ENCODE data around the gene CLEC2D.
A peak's percentile ranks its signal among the peaks of the same experiment; 100 is the strongest.
"Not testable (repeated sequence)": the region's sequence is repeated elsewhere in the genome, so short reads cannot be mapped to it uniquely, and the experiment has no call there.

Gene CLEC2D

DNA sequence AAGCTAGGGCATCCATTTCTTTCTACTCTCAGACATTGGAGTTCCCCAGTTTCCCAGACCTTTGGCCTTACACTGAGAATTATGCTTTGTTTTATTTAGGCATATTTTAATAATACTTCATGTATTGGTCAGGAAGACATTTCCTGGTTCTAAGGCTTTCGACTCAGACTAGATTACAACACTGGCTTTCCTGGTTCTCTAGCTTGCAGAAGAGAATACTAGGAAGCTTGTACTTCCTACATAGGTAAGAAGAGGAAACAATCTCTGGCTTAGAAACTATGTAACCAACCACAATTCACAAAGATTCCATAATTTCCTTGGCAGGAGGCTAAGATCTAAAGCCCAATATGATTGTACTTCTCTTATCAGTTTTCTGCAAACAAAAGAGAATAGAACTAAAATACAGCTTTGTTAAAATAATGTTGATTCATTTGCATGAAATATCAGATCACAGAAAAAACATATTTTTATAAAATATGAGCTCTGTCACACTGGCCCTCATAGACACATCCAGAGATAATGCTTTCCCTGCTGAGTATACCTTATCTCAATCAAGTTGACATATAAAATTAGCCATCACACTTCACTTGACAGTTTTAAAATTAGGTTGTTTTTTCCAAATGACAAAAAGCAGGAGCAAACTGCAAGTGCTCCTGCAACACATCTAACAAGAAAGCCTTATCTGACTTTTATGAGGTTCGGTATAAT, 30.5 kb downstream of the CLEC2D start:
- DNase-seq (ENCODE audit: low read depth), result no peak

GRCh38 chr12:9700606-9700956, 31.1 kb downstream of the CLEC2D start:
- no peak for DNase-seq (ENCODE audit: low read depth)

GRCh38 chr12:9701380-9702154, 32.1 kb downstream of the CLEC2D start:
- DNase-seq (ENCODE audit: low read depth), result no peak

GRCh38 chr12:9702255-9702654, 32.7 kb downstream of the CLEC2D start:
- DNase-seq (ENCODE audit: low read depth), result no peak

- DNase-seq (ENCODE audit: low read depth), result not testable (repeated sequence)
Observed at GRCh38 chr12:9704561-9704960, 35.0 kb downstream of the CLEC2D start.

DNA sequence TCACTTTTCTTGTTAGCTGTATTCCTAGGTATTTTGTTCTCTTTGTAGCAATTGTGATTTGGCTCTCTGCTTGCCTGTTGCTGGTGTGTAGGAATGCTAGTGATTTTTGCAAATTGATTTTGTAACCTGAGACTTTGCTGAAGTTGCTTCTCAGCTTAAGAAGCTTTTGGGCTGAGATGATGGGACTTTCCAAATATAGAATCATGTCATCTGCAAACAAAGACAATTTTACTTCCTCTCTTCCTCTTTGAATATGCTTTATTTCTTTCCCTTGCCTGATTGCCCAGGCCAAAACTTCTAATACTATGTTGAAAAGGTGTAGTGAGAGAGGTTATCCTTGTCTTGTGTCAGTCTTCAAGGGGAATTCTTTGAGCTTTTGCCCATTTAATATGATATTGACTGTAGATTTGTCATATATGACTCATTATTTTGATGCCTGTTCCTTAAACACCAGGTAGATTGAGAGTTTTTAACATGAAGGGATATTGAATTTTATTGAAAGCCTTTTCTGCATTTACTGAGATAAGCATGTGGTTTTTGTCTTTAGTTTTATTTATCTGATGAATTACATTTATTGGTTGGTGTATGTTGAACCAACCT, 36.7 kb downstream of the CLEC2D start:
- DNase-seq (ENCODE audit: low read depth), result no peak

DNA sequence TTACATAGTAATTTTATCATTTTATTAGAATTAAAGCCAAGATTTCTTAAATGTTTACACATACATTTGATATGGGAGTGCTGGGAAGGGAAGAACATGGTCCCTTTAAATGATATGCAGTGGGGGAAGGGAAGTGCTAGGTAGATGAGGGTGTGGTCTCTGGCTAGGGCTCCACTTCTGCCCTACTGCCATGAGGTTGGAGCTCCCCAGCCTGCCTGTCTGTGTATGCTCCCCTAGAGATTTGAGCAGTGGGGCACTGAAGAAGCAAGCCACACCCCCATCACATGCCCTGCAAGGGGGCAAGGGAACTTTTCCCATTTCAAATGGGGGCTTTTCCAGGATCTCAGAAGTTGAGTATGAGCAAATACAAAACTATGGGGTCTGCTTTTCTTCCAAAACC, 37.8 kb downstream of the CLEC2D start:
- DNase-seq (ENCODE audit: low read depth), result no peak

DNA sequence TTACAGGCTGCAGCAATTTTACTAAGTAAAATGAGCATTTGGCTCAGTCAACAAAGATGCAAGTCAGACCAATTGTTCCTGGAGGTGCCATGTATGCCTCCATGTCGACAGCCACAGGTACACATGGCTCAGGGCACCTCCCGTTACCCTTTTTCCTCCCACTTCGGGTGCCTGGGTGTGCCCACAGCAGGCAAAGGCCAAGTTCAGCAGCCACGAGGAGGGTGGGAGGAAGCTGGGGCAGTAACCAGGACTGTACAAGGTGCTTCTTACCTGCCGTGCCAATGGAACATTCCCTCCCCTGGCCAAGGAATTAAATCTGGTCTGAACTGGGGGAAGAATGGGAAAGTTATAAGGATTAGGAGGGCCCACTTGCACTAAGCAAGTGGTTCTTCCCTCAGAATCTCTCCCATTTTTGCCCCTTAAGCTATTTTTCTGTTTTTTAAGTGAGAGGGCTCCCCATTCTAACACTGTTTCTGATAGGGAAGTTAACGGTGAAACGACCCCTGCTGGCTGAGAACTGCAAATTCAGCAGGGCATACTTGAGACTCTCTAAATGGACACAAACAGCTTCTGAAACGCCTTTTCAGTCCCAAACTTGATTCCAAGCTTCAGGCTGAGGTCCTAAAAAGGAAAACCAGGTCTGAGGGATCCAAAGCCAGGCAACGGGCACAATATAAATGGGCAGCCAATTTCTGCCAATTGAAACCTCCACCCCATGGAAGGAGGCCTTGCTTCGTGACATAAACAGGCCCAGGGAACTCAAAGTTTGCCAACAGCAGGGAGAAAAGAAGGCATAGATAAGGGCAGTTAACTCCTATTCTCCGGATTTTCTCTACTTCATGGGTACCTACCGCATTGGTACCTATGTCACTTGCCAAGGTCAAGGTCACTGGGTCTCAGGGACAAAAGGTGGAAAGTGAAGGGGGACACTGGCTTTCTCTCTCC, 38.6 kb downstream of the CLEC2D start:
- DNase-seq (ENCODE audit: low read depth), result peak; percentile 45

DNA sequence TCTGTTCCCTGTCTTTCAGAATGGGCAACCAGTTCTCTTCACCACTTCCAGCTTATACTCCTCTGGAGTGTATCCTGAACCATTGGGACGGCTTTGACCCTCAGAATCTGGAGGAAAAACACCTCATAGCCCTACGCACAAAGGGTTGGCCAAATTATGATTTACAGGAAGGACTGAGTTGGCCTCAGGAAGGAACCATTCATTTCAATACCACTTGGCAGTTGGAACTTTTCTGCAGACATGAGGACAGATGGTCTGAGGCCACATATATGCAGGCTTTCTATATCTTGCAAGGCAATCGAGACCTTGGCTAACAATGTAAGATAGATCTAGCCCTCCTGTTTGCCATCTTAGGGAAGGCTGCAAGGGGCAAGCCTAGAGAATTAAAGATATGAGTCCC, 39.3 kb downstream of the CLEC2D start:
- no peak for DNase-seq (ENCODE audit: low read depth)

DNA sequence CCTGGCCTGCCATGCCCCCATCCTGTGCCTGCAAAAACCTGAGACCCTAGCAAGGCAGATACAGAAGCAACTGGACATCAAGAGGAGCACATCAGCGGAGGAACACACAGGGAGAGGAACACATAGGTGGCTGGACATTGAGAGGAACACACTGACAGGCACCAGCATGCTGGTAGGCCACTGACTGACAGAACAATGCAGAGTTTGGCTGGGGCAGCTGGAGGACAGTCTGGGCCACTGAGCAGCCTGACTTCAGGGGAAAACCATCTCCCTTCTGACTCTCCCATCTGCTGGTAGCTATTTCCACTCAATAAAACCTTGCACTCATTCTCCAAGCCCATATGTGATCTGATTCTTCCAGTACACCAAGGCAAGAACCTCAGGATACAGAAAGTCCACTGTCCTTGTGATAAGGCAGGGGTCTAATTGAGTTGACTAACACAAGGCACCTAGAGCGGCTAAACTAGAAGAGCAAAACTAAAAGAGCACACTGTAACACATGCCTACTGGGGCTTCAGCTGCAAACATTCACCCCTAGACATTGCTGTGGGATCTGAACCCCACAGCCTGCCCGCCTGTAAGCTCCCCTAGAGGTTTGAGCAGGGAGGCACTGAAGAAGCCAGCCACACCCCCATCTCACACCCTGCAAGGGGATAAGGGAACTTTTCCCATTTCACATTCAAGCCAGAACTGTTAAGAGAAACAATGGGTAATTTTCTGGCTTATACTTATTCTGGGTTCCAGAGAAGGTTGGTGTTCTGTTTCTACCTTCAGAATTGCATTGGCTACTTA, 41.3 kb downstream of the CLEC2D start:
- DNase-seq (ENCODE audit: low read depth), result no peak

DNA sequence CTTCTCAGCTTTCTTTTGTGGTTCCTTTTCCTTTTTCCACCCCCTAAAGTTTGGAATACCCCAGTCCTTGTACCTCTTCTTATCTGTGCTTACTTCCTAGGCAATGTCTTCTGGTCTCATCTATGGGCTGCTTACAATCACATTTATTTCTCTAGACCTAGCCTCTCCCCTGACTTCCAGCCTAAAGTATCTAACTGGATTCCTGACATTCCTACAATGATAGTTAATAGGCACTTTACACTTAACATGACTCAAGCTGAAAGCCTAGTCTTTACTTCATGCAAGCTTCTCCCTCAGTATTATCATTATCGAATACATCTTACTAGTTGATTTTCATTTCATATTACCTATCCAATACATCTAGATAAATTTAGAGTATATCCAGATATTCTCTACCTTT, 42.2 kb downstream of the CLEC2D start:
- DNase-seq (ENCODE audit: low read depth), result no peak

GRCh38 chr12:9713032-9713558, 43.6 kb downstream of the CLEC2D start:
- not testable (repeated sequence) for DNase-seq (ENCODE audit: low read depth)

DNA sequence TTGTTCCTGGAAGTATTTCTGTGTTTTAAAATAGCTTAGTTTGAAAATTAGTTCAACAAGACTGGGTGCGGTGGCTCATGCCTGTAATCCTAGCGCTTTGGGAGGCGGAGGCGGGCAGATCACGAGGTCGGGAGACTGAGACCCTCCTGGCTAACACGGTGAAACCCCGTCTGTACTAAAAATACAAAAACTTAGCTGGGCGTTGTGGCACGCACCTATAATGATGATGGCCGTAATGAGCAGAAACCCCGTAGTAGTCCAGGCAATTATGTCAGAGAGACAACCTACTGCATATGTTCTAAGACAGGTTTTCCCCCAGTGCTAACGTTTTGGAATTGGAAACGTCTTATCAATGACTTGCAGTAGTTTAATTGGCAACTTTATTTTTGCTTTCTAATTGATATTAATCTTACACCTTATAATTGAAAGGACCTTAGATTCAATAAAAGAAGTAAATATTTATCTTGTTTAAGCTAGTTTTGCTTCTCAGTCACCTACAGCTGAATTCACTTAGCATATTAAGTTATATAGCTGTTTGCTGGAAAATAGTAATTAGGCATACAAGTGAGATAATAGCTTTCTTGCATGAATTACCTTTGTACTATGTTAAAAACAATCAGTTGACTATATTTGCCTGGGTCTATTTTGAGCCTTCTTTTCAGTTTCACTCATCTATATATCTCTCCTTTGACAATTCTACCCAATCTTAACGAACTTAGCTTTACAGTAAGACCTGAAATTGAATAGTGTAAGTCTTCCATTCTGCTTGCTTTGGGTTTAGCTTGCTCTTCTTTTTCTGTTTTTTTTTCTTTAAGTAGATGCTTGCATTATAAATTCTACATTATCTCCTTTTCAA, 47.8 kb downstream of the CLEC2D start:
- no peak for DNase-seq (ENCODE audit: low read depth)

GRCh38 chr12:9718968-9719367, 49.5 kb downstream of the CLEC2D start:
- DNase-seq (ENCODE audit: low read depth), result no peak

- no peak for DNase-seq (ENCODE audit: low read depth)
Observed at GRCh38 chr12:9719790-9720189, 50.3 kb downstream of the CLEC2D start.

- DNase-seq (ENCODE audit: low read depth), result no peak
Observed at GRCh38 chr12:9721394-9722092, 52.0 kb downstream of the CLEC2D start.

GRCh38 chr12:9724023-9724422, 54.5 kb downstream of the CLEC2D start:
- no peak for DNase-seq (ENCODE audit: low read depth)

DNA sequence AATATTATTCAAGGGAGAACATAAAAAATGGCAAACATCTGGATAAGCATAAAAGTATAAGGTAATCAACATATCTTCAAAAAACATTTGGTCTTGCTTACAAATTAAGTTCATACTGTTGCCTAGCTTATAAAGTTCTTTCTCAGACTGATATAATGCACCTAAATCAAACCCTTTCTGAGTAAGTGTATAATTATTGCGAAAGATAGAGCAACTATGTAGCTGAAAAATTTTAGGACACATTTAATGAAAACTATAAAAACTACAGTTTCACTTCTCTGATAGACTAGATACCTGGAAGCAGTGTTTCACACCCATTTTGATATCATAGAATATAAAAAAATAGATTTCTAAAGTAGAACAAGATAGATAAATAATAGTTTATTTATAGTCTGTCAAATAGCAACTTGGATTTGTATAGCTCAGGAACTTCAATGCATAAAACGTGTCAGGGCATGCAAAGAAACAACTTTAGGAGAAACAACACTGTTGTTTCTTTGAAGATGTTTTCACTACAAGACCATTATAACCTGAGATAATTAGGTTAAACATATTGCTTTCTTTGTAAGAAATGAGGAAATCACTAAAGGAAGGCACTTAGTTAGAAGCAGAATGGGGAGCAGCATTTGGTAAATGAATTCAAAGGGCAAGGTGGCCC, 55.8 kb downstream of the CLEC2D start:
- no peak for DNase-seq (ENCODE audit: low read depth)

DNA sequence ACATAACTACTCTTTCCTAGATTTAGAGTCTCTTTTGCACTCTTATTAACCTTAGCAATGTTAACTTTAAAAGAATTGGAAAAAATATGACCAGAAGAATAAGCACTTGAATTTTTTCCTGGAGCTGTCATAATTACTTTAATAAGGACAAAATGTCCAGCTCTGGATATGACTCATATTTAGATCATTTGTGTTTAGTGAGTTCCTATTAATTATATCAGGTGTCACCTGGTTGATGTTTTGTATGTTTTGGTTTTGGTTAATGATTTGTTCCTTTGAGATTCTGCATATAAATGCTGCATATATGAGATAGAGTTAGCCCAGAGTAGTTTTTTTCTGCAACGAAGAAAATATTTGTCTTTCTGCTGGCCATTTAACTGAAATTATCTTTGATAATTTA, 58.3 kb downstream of the CLEC2D start:
- DNase-seq (ENCODE audit: low read depth), result no peak
